ENCODE data around the gene PTN.

The PTN gene

DNA sequence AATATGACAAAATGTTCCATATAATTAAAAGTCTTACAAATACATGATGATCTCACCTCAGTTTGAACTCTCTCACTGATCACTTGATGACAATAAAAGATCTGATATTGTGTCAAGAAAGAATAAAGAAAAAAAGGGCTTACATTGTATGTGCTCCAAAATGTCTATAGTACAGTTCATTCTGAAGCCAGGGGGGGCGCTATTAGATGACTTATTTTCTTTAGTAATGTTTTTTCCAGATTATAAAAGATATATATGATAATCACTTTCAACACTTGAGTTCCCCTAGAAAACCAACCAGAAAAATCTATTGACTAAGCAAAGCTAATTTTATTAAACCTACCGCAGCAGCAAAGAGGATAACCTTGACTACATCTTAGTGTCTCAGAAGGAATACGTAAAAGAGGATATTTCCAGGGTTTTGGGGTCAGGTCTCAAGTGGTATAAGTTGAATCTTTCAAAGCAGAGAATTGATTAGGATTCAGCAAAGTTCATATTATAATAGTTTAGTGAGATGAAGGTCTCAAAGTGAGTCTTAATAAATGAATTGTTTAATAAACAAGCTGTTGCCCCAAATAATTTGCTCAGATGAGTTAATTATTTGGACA, 55.8 kb downstream of the PTN start:
- Histone ChIP-seq H3K4me3 (replicated peaks; ENCODE audit: insufficient read depth, low read length) (no peak overlapping the region), H3K27ac (replicated peaks) (no peak overlapping the region), H3K27me3 (ENCODE audit: insufficient read depth, poor library complexity, severe bottlenecking) (no peaks in the 10 kb centered on the region)
- no peak for TF ChIP-seq POLR2AphosphoS5 (IDR thresholded peaks at IDR 0.05; ENCODE audit: low read depth)
- TF ChIP-seq GABPA (IDR thresholded peaks at IDR 0.05; ENCODE audit: low read depth), result no peak
- TF ChIP-seq CTCF (IDR thresholded peaks at IDR 0.05; ENCODE audit: insufficient read depth, low read length), result no peak
- no peak for TF ChIP-seq SPI1 (IDR thresholded peaks at IDR 0.05; ENCODE audit: borderline replicate concordance, low read depth)
- TF ChIP-seq, protein P1, sequence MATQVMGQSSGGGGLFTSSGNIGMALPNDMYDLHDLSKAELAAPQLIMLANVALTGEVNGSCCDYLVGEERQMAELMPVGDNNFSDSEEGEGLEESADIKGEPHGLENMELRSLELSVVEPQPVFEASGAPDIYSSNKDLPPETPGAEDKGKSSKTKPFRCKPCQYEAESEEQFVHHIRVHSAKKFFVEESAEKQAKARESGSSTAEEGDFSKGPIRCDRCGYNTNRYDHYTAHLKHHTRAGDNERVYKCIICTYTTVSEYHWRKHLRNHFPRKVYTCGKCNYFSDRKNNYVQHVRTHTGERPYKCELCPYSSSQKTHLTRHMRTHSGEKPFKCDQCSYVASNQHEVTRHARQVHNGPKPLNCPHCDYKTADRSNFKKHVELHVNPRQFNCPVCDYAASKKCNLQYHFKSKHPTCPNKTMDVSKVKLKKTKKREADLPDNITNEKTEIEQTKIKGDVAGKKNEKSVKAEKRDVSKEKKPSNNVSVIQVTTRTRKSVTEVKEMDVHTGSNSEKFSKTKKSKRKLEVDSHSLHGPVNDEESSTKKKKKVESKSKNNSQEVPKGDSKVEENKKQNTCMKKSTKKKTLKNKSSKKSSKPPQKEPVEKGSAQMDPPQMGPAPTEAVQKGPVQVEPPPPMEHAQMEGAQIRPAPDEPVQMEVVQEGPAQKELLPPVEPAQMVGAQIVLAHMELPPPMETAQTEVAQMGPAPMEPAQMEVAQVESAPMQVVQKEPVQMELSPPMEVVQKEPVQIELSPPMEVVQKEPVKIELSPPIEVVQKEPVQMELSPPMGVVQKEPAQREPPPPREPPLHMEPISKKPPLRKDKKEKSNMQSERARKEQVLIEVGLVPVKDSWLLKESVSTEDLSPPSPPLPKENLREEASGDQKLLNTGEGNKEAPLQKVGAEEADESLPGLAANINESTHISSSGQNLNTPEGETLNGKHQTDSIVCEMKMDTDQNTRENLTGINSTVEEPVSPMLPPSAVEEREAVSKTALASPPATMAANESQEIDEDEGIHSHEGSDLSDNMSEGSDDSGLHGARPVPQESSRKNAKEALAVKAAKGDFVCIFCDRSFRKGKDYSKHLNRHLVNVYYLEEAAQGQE (IDR thresholded peaks at IDR 0.05; ENCODE audit: insufficient replicate concordance, low read depth), result no peak
- no peak for DNase-seq (ENCODE audit: low read depth in 1 of 2, low spot score in 1 of 2)

- DNase-seq (ENCODE audit: low read depth in 1 of 2, low spot score in 1 of 2), result no peak
- no peak for TF ChIP-seq SPI1 (IDR thresholded peaks at IDR 0.05; ENCODE audit: borderline replicate concordance, low read depth)
- TF ChIP-seq GABPA (IDR thresholded peaks at IDR 0.05; ENCODE audit: low read depth), result no peak
- TF ChIP-seq POLR2AphosphoS5 (IDR thresholded peaks at IDR 0.05; ENCODE audit: low read depth), result no peak
- no peak for TF ChIP-seq CTCF (IDR thresholded peaks at IDR 0.05; ENCODE audit: insufficient read depth, low read length)
- TF ChIP-seq, protein P1 (IDR thresholded peaks at IDR 0.05; ENCODE audit: insufficient replicate concordance, low read depth), result no peak
- H3K4me3 ChIP-seq (replicated peaks; ENCODE audit: insufficient read depth, low read length), result no peak overlapping the region
- H3K27ac ChIP-seq (replicated peaks), result no peak overlapping the region
- H3K27me3 ChIP-seq (ENCODE audit: insufficient read depth, poor library complexity, severe bottlenecking), result no peaks in the 10 kb centered on the region
These were observed 60.4 kb downstream of the PTN start for GRCh38 chr7:137283153-137283552.

- no peak overlapping the region for H3K27ac ChIP-seq (replicated peaks)
- H3K27me3 ChIP-seq (ENCODE audit: insufficient read depth, poor library complexity, severe bottlenecking), result no peaks in the 10 kb centered on the region
- no peak for TF ChIP-seq SPI1 (IDR thresholded peaks at IDR 0.05; ENCODE audit: borderline replicate concordance, low read depth)
- no peak for TF ChIP-seq GABPA (IDR thresholded peaks at IDR 0.05; ENCODE audit: low read depth)
- no peak for TF ChIP-seq POLR2AphosphoS5 (IDR thresholded peaks at IDR 0.05; ENCODE audit: low read depth)
- TF ChIP-seq CTCF (IDR thresholded peaks at IDR 0.05; ENCODE audit: insufficient read depth, low read length), result no peak
- TF ChIP-seq, protein P1 (IDR thresholded peaks at IDR 0.05; ENCODE audit: insufficient replicate concordance, low read depth), result no peak
- DNase-seq (ENCODE audit: low read depth in 1 of 2, low spot score in 1 of 2), result no peak
- no peak overlapping the region for H3K4me3 ChIP-seq (replicated peaks; ENCODE audit: insufficient read depth, low read length)
These were observed 61.5 kb downstream of the PTN start for GRCh38 chr7:137282043-137282442.

Data from HL-60 (cell line).